Stimulated activated CD8-positive, alpha-beta memory T cell treated with anti-CD3 and anti-CD28 coated beads, Interleukin-4, amount 100 ng/mL, for 4 hours (primary cell): ENCODE measurements around the gene KCNN4.

Experiments
- DNase-seq, 2 donors: peaks; one replicate each; pipeline ENCODE4 v3.0.0-alpha.2; 2020; ENCODE audit warnings: low read depth in 2 of 2, low spot score in 1 of 2

KCNN4 gene

DNA sequence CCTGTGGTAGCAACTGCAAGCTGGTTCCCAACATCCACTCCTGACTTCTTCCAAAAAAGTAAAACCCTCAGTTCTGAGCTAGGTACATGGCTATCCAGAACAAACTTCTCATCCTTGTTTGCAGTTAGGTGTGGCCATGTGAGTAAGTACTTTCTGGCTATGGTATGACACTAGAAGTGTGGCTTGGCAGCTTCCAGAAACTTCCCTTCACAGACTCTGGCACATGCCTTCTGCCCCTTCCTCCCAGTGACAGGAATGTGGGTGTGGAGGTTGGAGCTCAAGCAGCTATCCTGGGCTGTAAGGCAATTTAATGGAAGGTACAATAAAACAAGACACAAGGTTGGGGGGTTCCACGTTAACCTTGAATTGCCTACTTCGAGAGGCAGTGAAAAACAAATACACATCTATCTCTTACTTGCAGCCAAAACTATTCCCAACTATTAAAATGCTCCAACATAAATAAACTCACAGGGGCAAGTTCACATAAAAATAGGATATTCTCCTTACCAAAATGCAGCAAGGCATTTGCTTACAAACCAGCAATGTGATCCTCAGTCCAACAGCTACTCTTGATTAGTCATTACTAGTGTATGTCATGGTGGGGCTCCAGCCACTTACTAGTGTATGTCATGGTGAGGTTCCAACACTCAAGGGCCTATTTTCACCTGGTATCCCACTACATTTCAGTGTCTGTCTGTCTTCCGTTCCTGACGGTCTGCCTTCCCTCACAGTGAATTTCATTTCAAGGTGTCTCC is 29.1 kb downstream of the KCNN4 start:
- DNase-seq, result no peak

DNA sequence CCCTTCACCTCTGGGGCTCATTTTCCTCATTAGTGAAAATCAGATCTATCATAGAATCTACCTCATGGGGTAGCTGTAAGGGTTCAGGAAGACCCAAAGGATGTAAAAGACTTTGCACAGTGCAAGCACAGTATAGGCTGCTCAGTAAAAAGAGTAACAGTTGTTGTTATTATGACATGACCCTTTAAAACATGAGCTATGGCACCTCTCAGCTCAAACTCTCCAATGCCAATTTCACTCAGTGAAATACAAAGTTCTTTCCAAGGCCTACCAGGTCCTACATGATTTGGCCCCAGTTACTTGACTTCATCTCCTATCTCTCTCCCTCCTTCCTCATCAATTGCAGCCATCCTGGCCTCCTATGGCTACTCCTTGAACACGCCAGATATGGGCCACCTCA is 30.9 kb downstream of the KCNN4 start:
- DNase-seq, result no peak

DNA sequence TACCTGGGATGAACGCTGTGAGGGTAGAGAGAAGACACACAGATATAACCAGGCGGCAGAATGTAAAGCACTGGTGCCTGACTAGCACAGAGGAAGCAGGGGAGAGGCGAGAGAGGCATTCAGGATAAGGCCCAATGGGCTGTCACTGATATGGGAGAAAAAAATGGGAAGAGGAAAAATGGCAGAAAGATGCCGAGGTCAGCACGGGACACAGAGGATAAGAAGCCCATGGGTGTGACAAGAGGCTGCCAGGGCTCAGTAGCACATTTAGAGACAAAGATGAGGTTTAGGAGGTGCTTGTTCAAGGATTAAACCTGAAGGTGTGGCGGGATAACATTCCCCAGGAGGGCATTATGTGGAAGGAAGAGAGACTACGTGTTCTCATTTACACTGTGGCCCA is 31.6 kb downstream of the KCNN4 start:
- no peak for DNase-seq

DNA sequence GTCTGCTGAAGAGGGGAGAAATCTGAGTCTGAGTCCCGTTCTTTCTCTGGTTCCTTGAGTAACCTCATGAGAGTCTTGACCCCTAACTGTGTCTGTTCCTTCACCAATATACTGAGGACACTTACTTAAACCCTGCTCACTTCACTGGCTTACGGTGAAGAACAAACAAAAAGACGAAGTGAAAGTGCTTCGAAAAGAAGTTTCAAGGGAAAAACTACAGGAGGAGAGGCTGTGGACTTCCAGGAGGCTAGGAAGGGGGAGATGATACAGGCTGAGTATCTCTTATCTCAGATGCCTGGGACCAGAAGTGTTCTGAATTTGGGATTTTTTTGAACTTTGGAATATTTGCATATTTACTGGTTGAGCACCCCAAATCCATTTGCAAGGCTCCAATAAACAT is 32.1 kb downstream of the KCNN4 start:
- no peak for DNase-seq

DNA sequence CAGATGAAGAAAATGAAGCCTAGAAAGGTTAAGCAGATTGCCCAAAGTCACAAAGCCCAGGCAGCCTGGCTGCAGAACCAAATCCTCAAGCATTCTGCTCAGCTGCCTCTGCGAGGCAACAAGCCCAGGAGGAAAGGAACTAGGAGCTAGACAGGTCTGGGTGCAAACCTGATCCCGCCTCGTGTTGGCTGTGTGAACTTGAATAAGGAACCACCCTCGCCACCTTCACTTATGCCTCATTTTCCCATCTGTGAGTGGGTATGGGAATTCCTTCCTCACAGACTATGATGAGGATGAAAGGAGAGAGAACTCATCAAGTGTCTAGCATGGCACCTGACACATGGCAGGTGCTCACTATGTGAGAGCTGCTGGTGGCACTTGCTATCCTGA is 32.6 kb downstream of the KCNN4 start:
- DNase-seq, result no peak

DNA sequence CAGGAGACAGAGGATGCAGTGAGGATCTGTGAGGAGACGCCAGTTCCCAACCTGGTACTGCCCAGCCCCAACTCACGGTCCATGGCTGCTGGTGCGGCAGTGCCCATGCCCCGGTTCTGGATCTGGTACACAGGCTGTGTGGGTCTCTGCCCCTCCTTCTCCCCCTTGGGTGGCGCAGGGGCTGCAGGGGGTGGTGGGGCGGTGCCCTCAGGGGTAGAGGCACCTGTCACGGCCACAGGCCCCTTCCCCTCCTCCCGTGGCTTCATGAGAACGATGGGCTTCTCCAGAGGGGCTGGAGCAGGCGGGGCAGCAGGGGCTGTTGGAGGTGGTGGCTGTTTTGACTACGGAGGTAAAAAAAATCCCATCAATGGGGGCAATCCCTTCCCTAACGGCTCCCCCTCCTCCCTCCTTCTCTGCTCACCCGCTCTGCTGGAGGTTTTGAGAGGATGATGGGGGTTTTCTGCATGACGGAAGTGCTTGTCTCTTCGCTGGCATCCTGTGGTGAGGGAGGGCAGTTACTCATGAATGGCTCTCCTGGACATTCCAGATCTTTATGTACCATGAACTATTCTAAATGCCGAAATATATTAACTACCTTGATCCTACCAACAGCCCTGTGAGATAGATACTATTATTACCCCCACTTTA is 33.1 kb downstream of the KCNN4 start:
- DNase-seq, result no peak

DNA sequence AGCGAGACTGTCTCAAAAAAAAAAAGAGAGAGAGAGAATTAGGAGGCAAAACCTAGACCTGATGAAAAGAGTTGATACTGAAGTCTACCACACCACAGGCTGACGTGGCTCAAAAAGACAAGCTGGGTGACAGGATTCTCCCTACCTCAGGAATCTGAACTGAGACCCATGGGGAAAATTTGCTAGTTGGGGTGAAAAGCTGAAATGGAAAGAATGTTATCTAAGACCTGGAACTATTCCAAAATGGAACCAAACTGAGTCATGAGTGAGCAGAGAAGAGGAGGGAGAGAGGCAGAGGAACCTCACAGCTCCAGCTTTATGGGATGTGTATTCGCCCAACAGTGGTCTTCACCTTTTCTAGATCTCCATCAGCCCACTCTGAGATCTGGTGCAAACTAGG is 37.7 kb downstream of the KCNN4 start:
- no peak for DNase-seq

DNA sequence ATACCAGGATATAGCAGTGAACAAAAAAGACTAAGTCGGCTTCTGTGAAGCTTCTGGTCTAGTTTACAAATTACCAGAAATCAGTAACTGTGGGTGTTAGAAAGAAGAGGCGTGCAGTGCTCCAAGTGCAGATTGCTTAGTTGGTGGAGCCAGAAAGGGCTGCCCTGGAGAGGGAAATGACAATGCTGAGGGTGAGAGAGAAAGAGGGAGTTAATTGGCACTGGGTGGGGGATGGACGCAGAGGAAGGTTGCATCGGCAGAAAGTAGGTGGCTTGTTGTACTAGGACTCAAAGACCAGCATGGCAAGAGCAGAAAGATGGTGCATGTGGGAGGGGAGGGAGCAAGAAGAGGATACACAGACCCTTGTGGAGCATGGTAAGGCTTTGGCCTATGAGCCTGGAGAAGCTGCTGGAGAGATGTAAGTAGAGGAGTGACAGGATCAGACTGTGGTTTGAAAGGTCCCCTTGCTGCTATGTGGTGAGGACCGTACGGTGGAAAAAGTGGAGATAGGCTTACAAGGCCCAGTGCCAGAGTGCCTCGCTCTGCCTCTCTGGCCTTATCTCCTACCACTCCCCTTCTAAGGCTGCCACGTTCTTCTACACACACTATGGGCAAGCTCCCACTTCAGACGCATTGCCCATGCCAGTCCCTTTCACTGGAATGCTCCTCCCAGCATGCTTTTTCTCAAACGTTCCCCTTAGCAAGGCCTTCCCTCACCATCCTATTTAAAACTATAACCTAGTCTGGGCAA is 39.5 kb downstream of the KCNN4 start:
- no peak for DNase-seq

DNA sequence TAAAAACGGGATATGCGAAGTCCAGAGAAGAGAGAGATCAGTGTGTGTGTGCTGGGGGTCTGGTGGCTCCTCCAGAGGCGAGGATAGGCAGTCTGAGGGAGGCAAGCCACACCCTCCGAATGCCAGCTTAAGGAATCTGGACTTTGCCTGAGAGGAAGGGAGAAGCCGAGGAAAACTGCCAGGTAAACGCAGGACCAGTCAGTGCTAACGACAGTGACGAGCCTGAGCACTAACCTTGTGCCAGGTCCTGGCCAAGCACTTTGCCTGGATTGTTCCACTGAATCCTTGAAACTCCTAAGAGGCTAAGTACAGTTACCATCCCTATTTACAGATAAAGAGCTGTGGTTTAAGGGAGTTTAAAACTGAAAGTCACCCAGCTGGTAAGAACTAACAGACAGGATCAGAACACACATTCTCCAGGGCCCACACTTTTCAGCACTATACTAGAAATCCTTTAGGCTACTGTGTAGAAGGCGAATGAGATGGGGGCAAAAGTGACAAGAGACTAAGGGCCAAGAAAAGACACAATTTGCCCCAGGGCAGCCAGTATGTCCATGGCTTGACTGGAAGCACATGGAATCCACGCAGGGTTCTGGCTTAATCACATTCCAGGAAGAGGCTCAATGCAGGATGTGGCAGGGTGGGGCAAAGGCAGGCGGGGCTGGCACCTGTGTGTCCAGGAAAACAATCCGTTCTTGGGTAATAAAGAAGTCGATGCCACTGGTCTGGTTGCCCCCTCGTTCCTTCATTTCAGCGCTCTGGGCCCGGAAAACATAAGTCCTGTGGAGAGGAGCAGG is 41.1 kb downstream of the KCNN4 start:
- no peak for DNase-seq

DNA sequence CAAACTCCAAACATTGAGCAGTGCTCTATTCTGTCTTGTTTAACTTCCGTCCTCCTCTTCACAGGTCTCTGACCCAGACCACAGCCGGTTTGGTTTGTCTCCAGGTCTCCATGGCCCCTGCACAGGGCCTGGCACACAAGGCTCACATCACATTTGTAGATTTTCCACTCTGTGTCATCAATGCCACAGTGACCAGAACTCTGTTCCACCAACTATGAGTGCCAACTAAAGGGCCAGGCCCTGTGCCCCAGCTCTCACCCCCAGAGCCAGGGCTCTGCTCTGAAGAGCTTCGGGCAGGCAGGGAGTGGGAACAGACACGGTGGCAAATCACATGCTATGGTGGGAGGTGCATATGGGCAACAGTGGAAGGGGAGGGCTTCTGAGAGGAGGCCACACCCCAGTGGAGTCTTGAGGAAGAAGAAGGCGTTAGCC is 42.0 kb downstream of the KCNN4 start:
- no peak for DNase-seq

DNA sequence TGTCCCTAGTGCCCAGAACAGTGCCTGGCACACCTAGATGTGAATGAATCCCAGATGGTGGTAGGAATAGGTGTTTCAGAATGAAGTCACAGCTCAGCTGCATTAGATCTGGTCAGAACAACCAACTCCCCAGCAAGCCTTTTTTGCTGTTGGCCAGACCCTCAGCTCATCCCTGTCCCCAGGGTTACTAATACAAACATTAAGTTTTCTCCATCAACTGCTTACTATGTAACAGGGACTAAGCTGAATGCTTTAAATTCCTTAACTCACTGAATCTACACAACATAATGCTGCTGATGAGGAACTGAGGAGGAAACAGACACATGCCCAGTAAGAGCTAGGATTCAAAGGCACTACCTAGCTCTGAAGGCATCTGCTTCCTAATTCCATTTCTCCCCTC is 44.8 kb downstream of the KCNN4 start:
- no peak for DNase-seq

DNA sequence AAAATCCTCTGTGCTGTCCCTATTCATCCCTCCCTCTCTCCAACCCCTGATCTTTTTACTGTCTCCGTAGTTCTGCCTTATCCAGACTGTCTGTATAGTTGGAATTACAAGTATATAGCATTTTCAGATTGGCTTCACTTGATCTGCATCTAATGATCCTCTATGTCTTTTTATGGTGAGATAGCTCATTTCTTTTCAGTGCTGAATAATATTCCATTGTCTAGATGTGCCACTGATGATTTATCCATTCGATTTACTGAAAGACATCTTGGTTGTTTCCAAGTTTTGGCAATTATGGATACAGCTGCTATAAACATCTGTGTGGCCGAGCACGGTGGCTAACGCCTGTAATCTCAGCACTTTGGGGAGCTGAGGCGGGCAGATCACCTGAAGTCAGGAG is 45.8 kb downstream of the KCNN4 start:
- DNase-seq, result no peak

DNA sequence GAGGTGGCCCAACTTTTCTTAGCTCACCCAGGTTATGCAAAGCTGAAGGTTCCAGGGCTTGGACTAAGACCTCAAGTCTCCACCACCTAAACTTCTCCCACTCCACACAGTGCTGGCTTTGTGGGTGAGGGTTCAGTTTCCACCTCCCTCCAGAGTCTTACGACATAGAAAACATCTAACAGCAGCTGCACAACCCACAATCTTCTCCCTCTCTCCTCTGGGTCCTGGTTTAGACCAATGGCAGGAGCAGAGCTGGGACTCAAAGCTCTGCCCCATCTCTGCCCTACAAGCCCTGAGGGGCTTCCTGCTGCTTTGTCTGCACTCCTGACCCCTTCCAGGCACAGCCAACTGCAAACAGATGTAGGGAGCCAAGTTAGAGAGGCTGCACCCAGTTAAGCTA is 48.9 kb downstream of the KCNN4 start:
- DNase-seq, result no peak

DNA sequence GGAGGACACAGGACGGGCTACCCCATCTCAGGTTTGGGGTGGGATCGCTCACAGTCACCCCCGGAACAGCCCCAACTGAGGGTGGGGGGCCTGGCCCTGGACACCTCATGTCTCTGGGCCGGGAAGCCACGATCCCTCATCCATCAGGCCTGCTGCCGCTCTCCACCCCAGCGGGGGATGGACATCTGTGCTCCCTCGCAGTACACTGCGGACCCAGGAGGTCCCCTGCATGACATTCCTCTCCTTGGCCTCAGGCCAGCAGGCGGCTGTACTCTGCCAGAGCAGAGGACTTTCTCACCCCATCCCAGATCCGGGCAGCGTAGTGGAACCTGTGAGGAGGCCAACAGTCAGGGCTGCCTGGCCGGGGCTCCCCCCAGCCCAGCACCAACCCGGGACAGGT is 49.4 kb downstream of the KCNN4 start:
- no peak for DNase-seq

DNA sequence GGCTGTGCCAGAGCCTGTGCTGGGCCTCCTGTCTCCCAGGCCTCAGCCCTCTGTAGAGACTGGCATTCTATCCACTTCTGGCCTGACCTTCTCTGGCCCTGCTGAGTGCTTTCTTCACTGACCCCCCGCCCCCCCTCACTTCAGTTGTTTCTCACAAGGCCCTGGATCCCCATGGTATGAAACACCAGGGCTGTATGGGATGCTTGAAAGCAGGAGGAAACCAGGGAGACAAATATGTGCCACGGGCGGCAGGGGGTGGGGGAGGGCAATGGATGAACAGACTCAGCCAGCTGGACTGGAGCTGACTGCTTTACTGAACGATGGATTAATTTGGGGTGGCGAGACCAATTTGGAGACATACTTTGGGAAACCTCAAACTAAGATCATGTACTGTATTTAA is 50.9 kb downstream of the KCNN4 start:
- no peak for DNase-seq

DNA sequence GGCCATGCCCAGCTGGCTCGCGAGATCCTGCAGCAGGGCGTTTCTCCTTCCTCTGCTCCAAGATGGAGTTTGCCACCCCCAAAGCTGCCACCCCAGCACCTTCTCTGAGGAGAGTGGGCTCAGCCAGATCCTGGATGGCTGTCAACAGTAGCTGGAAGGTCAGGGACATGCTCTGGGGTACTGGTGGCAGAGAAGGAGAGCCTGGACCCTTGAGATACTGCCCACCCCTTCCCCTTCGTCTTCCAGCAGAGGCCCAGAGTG is 53.2 kb downstream of the KCNN4 start:
- no peak for DNase-seq

DNA sequence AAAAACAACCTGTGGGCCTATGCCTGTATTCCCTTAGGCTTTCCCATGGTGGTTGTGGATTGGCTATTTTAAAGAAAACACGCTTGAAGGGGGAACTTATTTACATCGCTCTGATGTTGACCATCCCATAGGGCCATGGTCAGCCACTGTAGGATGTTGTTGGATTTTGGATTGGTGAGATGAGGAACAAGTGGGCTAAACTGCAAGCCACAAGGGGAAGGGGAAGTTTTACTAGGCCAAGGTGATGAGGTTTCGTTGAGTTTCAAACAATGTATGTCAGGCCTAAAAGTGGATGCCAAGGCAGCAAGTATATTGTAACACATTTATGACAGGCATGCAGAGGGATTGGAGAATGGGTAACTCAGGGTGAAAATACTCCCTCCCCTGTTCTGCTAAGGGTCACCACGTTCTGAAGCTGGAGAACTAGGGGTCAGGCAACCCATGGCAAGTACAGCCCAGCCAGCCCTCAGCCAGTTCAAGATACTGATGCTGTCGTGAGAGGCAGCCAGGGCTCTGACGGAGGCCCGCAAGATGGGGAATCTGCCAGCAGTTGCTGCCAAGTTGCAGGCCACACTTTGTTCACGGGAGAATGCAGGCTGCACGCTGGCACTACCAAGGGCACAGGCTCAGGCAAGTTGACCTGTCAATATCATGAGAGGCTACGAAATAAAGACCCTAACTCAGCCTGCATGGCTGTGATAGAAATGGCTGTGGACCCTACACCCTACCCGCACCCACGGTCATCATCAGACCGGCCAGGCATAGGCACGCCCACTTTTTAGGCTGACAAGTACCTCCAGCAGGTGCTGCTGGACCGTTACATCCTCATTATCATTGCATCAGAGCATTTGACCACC is 53.8 kb downstream of the KCNN4 start:
- no peak for DNase-seq

DNA sequence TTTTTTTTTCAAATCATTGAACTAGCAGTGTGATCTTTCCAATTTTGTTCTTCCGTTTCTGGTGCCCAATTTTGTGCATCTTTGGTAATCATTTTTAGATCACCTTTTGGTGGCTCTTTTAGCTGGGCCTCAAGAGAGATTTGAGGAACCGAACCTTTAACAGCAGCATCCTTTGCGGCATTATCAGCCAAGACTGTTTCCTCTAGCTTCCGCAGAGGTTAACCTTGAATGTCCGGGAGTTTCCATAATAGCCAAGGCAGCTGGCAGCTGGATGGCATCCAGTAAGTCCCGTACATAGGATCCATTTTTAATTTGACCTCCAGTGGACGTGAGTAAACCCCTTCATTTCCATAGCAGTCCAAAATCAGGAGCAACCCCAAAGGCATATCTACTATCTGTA is 55.3 kb downstream of the KCNN4 start:
- DNase-seq, result no peak

DNA sequence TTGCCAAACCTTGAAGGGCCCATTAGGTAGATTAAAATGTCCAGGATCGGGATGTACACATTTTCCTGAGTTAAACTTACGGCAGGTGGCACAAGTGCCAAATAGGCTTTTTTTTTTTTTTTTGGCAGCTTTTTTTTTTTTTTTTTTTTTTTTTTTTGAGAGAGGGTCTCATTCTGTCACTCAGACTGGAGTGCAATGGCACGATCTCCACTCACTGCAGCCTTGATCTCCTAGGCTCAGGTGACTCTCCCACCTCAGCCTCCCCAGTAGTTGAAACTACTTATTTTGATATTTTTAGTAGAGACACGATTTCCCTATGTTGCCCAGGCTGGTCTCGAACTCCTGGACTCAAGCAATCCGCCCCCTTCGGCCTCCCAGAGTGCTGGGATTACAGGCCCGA is 55.9 kb downstream of the KCNN4 start:
- no peak for DNase-seq

DNA sequence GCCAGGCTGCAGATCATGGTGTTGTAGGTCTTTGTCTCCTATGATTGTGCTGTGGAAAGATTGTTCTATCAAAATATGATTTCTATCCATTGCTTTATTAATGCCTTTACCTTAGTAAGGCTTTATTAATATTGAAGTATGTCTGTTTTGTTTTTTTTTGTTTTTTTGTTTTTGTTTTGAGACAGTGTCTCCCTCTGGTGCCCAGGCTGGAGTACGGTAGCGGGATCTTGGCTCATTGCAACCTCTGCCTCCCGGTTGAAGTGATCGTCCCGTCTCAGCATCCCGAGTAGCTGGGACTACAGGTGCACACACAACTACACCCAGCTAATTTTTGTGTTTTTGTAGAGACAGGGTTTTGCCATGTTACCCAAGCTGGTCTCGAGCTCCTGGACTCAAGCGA is 57.2 kb downstream of the KCNN4 start:
- DNase-seq, result no peak

DNA sequence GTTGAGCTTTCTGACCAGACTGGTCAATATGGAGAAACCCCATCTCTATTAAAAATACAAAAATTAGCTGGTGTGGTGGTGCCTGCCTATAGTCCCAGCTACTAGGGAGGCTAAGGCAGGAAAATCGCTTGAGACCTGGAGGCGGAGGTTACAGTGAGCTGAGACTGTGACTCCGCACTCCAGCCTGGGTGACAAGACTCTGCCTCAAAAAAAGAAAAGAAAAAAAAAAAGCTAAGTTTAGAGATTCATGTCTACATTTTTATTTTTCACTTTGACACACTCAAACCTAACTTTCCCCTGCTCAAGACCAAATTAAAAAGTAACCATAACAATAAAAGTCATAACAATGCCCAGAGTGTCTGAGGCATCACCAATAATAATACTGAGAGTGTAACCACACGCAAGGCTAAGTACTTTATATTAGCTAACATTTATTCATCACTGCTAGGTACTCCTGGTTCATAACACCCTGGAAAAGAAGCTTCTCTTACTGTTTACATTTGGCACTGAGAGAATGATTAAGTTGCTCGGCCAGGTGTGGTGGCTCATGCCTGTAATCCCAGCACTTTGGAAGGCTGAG is 59.2 kb downstream of the KCNN4 start:
- DNase-seq, result no peak
